ENCODE results near the gene SEMA6C. TPM values are rescaled to one million over a fixed set of nuclear protein-coding genes. Genes with fewer than 3 reads are reported as not detected.

SEMA6C gene
- total and polyA plus RNA-seq, 5 donors from 2014 or later = 0.63 to 7.2 (median 0.76) TPM

Other genes starting within 250 kb of the SEMA6C start
- gene SETDB1, start 220.3 kb downstream of the SEMA6C start, total RNA-seq = 48.7 TPM
- gene SETDB1, start 220.3 kb downstream of the SEMA6C start, polyA plus RNA-seq = 10 to 100 TPM in 3 of 4 donors, 1 to 10 TPM in 1; 9.4 to 13.6 (median 12.3) TPM
- 99.1 TPM for gene CERS2, start 171.8 kb downstream of the SEMA6C start, total RNA-seq
- gene CERS2, start 171.8 kb downstream of the SEMA6C start, polyA plus RNA-seq = 100 to 1,000 TPM; 179 to 201 (median 189) TPM
- gene ANXA9, start 164.3 kb downstream of the SEMA6C start, total RNA-seq = not detected
- gene ANXA9, start 164.3 kb downstream of the SEMA6C start, polyA plus RNA-seq = not detected
- 12.9 TPM for gene MINDY1, start 139.7 kb downstream of the SEMA6C start, total RNA-seq
- gene MINDY1, start 139.7 kb downstream of the SEMA6C start, polyA plus RNA-seq = 1 to 10 TPM; 3.0 to 8.9 (median 5.1) TPM
- gene PRUNE1, start 138.2 kb downstream of the SEMA6C start, total RNA-seq = 18.0 TPM
- 10 to 100 TPM; 46.5 to 56.3 (median 52.3) TPM for gene PRUNE1, start 138.2 kb downstream of the SEMA6C start, polyA plus RNA-seq
- gene BNIPL, start 110.0 kb downstream of the SEMA6C start, total RNA-seq = 0.94 TPM
- under 1 TPM; 0.07 to 0.43 (median 0.18) TPM for gene BNIPL, start 110.0 kb downstream of the SEMA6C start, polyA plus RNA-seq
- gene C1orf56, start 98.9 kb downstream of the SEMA6C start, total RNA-seq = 0.67 TPM
- gene C1orf56, start 98.9 kb downstream of the SEMA6C start, polyA plus RNA-seq = 1 to 10 TPM; 3.5 to 4.8 (median 4.1) TPM
- gene CDC42SE1, start 87.0 kb downstream of the SEMA6C start, total RNA-seq = 496 TPM
- 100 to 1,000 TPM; 119 to 152 (median 140) TPM for gene CDC42SE1, start 87.0 kb downstream of the SEMA6C start, polyA plus RNA-seq
- 3.9 TPM for gene MLLT11, start 86.2 kb downstream of the SEMA6C start, total RNA-seq
- 1 to 10 TPM; 3.1 to 4.4 (median 4.2) TPM for gene MLLT11, start 86.2 kb downstream of the SEMA6C start, polyA plus RNA-seq
- 26.4 TPM for gene GABPB2, start 75.9 kb downstream of the SEMA6C start, total RNA-seq
- gene GABPB2, start 75.9 kb downstream of the SEMA6C start, polyA plus RNA-seq = 1 to 10 TPM; 5.4 to 8.1 (median 6.0) TPM
- 4.3 TPM for gene TNFAIP8L2, start 10.0 kb upstream of the SEMA6C start, total RNA-seq
- gene TNFAIP8L2, start 10.0 kb upstream of the SEMA6C start, polyA plus RNA-seq = 10 to 100 TPM; 32.9 to 62.5 (median 47.2) TPM
- 0.54 TPM for gene LYSMD1, start 19.3 kb upstream of the SEMA6C start, total RNA-seq
- gene LYSMD1, start 19.3 kb upstream of the SEMA6C start, polyA plus RNA-seq = under 1 TPM in 3 of 4 donors, not detected in 1; 0.14 to 0.18 (median 0.14) TPM
- gene SCNM1, start 19.5 kb upstream of the SEMA6C start, total RNA-seq = 51.0 TPM
- gene SCNM1, start 19.5 kb upstream of the SEMA6C start, polyA plus RNA-seq = 100 to 1,000 TPM in 1 of 4 donors, 10 to 100 TPM in 3; 74.3 to 104 (median 90.5) TPM
- 3.3 TPM for gene TMOD4, start 29.4 kb upstream of the SEMA6C start, total RNA-seq
- not detected for gene TMOD4, start 29.4 kb upstream of the SEMA6C start, polyA plus RNA-seq
- 41.8 TPM for gene VPS72, start 43.6 kb upstream of the SEMA6C start, total RNA-seq
- 100 to 1,000 TPM in 1 of 4 donors, 10 to 100 TPM in 3; 83.0 to 101 (median 95.0) TPM for gene VPS72, start 43.6 kb upstream of the SEMA6C start, polyA plus RNA-seq
- gene PIP5K1A, start 51.9 kb upstream of the SEMA6C start, total RNA-seq = 60.3 TPM
- 10 to 100 TPM; 12.0 to 17.5 (median 15.1) TPM for gene PIP5K1A, start 51.9 kb upstream of the SEMA6C start, polyA plus RNA-seq
- 91.6 TPM for gene PSMD4, start 108.1 kb upstream of the SEMA6C start, total RNA-seq
- gene PSMD4, start 108.1 kb upstream of the SEMA6C start, polyA plus RNA-seq = 100 to 1,000 TPM; 242 to 392 (median 297) TPM
- gene ZNF687, start 135.7 kb upstream of the SEMA6C start, total RNA-seq = 31.9 TPM
- 1 to 10 TPM in 3 of 4 donors, under 1 TPM in 1; 0.46 to 1.9 (median 1.4) TPM for gene ZNF687, start 135.7 kb upstream of the SEMA6C start, polyA plus RNA-seq
- gene PI4KB, start 180.8 kb upstream of the SEMA6C start, total RNA-seq = 73.5 TPM
- 10 to 100 TPM; 48.4 to 57.4 (median 53.3) TPM for gene PI4KB, start 180.8 kb upstream of the SEMA6C start, polyA plus RNA-seq
- gene RFX5, start 200.6 kb upstream of the SEMA6C start, total RNA-seq = 105 TPM
- gene RFX5, start 200.6 kb upstream of the SEMA6C start, polyA plus RNA-seq = 10 to 100 TPM; 28.8 to 35.9 (median 35.2) TPM
- gene SELENBP1, start 226.1 kb upstream of the SEMA6C start, total RNA-seq = not detected
- gene SELENBP1, start 226.1 kb upstream of the SEMA6C start, polyA plus RNA-seq = not detected

Measured in CD4-positive, CD25-positive, alpha-beta regulatory T cell (primary cell).